Subcutaneous adipose tissue (tissue), 4 donors: ENCODE measurements around the gene MED6. TPM values are rescaled to one million over a fixed set of nuclear protein-coding genes. Genes with fewer than 3 reads are reported as not detected.

ENCODE experiments used
- small RNA-seq: library from RNA; depleted of rRNA; stranded (forward); fragments of <200 nt; gene quantifications from one replicate; pipeline ENCODE3, GENCODE V24; 2016
- total RNA-seq, 4 donors: library from RNA; depleted of rRNA; stranded (reverse); fragments of >200 nt; gene quantifications; one replicate each; pipeline ENCODE4 v1.1.0, GENCODE V29; 2016
- TF ChIP-seq, protein P1 (sequence below): fragments of 450-650 bp; IDR thresholded peaks from one replicate; pipeline ENCODE4 v1.5.1; 2016; ENCODE audit warnings: low read depth, mild to moderate bottlenecking, control low read depth, antibody characterized with exemption, moderate library complexity

MED6 gene
- total RNA-seq, 4 donors from 2014 or later = 28.2 to 43.9 (median 35.5) TPM

DNA sequence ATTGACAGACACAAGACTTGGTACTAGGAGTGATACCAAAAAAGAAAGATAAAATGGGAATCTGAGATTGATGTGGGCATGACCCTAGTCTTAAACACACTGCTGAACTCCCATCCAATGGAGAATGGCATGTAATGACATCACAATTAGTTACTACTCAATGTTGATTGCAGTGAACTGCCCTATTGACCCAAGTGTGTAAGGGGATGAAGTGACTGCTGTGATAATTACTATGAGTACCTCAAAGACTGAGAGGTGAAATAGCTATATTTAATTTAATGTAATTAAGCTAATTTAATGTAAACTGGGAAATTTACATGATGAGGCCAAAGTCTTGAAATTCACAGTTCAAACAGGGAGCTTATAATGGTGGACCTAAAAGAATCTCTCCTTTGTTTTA lies 65.6 kb downstream of the MED6 start, which contains the start of gene ADAM20:
Gene ADAM20, minus strand, starts transcription at position 101 of the 400 bp plus-strand sequence. CDS start 10,247 bp downstream, outside the sequence.
- TF ChIP-seq, protein P1, sequence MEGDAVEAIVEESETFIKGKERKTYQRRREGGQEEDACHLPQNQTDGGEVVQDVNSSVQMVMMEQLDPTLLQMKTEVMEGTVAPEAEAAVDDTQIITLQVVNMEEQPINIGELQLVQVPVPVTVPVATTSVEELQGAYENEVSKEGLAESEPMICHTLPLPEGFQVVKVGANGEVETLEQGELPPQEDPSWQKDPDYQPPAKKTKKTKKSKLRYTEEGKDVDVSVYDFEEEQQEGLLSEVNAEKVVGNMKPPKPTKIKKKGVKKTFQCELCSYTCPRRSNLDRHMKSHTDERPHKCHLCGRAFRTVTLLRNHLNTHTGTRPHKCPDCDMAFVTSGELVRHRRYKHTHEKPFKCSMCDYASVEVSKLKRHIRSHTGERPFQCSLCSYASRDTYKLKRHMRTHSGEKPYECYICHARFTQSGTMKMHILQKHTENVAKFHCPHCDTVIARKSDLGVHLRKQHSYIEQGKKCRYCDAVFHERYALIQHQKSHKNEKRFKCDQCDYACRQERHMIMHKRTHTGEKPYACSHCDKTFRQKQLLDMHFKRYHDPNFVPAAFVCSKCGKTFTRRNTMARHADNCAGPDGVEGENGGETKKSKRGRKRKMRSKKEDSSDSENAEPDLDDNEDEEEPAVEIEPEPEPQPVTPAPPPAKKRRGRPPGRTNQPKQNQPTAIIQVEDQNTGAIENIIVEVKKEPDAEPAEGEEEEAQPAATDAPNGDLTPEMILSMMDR = no peak

Small RNA genes within 50 kb of the gene (small RNA-seq; reads per million reads assigned to genes)
- not detected for gene RN7SL77P

Other genes starting within 250 kb of the MED6 start
- 10 to 100 TPM; 18.3 to 38.3 (median 23.9) TPM for gene COX16, start 241.0 kb downstream of the MED6 start, total RNA-seq
- gene SYNJ2BP, start 183.6 kb downstream of the MED6 start, total RNA-seq = 10 to 100 TPM; 16.3 to 23.4 (median 20.5) TPM
- under 1 TPM in 1 of 4 donors, not detected in 3; 0.33 TPM for gene ADAM21, start 148.5 kb downstream of the MED6 start, total RNA-seq
- gene ADAM20, start 65.7 kb downstream of the MED6 start, total RNA-seq = 1 to 10 TPM; 2.0 to 4.9 (median 2.9) TPM
- under 1 TPM; 0.22 to 0.65 (median 0.36) TPM for gene TTC9, start 41.3 kb upstream of the MED6 start, total RNA-seq
- under 1 TPM in 3 of 4 donors, not detected in 1; under 0.01 to 0.38 (median 0.16) TPM for gene MAP3K9, start 208.9 kb upstream of the MED6 start, total RNA-seq